H1 (cell line): ENCODE measurements around the gene DOCK3. TPM values are rescaled to one million over a fixed set of nuclear protein-coding genes. Genes with fewer than 3 reads are reported as not detected.

Experiments used
- EZH2 ChIP-seq: fragments of 200-600 bp; sonication (generic); IDR thresholded peaks from 2 replicates; pipeline ENCODE4 v1.7.1; 2012; ENCODE audit warnings: low read depth, mild to moderate bottlenecking, moderate library complexity, low read length, inconsistent platforms; ENCODE audit not compliant: severe bottlenecking
- POLR2A ChIP-seq, 2 experiments: IDR thresholded peaks; 1 replicate in 1 of 2; 2 replicates in 1 of 2; pipeline ENCODE4 v1.6.1; 2011; ENCODE audit warnings: low read depth in 2 of 2, low read length in 2 of 2, mild to moderate bottlenecking in 2 of 2; ENCODE audit errors: control extremely low read depth in 1 of 2
- RXRA ChIP-seq: IDR thresholded peaks from 2 replicates; pipeline ENCODE4 v1.6.1; 2011; ENCODE audit warnings: low read depth, mild to moderate bottlenecking, low read length, moderate library complexity; ENCODE audit not compliant: insufficient read depth
- SIRT6 ChIP-seq: IDR thresholded peaks from one replicate; pipeline ENCODE4 v1.7.1; 2012; ENCODE audit warnings: low read length, inconsistent platforms
- polyA plus RNA-seq, 7 experiments: library from polyadenylated mRNA; depleted of rRNA in 3 of 7; stranded (reverse) in 5 of 7; unstranded in 2 of 7; fragments of >200 nt in 5 of 7; fragments of 200-250 nt in 2 of 7; gene quantifications; 1 replicate in 5 of 7; 2 replicates in 1 of 7; 4 replicates in 1 of 7; pipeline versions ENCODE4 v1.2.1 to v1.2.3, GENCODE V29; 2011 to 2013; ENCODE audit warnings: missing spikeins in 2 of 7, mixed read lengths in 2 of 7
- total RNA-seq: library from RNA; stranded (reverse); fragmentation: NEBNext Ultra II Directional; extraction: Animal tissue kit (Norgen Biotek cat#: 25700); gene quantifications from 2 replicates; pipeline ENCODE4 v1.2.1, GENCODE V29; 2021

Gene DOCK3
- total and polyA plus RNA-seq, 2 of the 8 experiments (the other 6 are each of a cell fraction or from before 2014, with no cell fraction given), result 2.7 to 5.0 TPM

- TF ChIP-seq EZH2, result no peak
- no peak for TF ChIP-seq POLR2A (IDR thresholded peaks at IDR 0.05; ENCODE audit: control extremely low read depth in 1 of 2, low read depth in 2 of 2, low read length in 2 of 2)
- no peak for TF ChIP-seq SIRT6
- TF ChIP-seq RXRA, result no peak
Measured at GRCh38 chr3:51242939-51243338, 568.2 kb downstream of the DOCK3 start (continued).
